SJCRH30 (cell line): Measurements from ENCODE around the gene UGT1A4. TPM values are rescaled to one million over a fixed set of nuclear protein-coding genes. Genes with fewer than 3 reads are reported as not detected.
"Not testable (repeated sequence)": the region's sequence is repeated elsewhere in the genome, so short reads cannot be mapped to it uniquely, and the experiment has no call there.

Source experiments
- DNase-seq, 2 experiments: peaks; one replicate each; pipeline ENCODE4 v3.0.0-alpha.2; 2015 to 2020
- H3K27ac ChIP-seq: fragments of 250-450 bp; sonication (Bioruptor Pico); 2 replicates; pipeline ENCODE4 v1.5.1; 2020; ENCODE audit warnings: mild to moderate bottlenecking, moderate library complexity
- H3K27me3 ChIP-seq: fragments of 250-450 bp; sonication (Bioruptor Pico); 2 replicates; pipeline ENCODE4 v1.5.1; 2020; ENCODE audit warnings: mild to moderate bottlenecking, moderate library complexity
- H3K36me3 ChIP-seq: fragments of 250-450 bp; sonication (Bioruptor Pico); 2 replicates; pipeline ENCODE4 v1.5.1; 2020; ENCODE audit warnings: mild to moderate bottlenecking, moderate library complexity
- H3K4me1 ChIP-seq: fragments of 250-450 bp; sonication (Bioruptor Pico); 2 replicates; pipeline ENCODE4 v1.5.1; 2020; ENCODE audit warnings: mild to moderate bottlenecking, moderate library complexity
- H3K4me3 ChIP-seq: fragments of 250-450 bp; sonication (Bioruptor Pico); 2 replicates; pipeline ENCODE4 v1.5.1; 2020; ENCODE audit warnings: mild to moderate bottlenecking, moderate library complexity
- H3K9me3 ChIP-seq: fragments of 250-450 bp; sonication (Bioruptor Pico); replicated peaks from 2 replicates; pipeline ENCODE4 v1.5.1; 2020; ENCODE audit warnings: mild to moderate bottlenecking, moderate library complexity
- total RNA-seq: library from RNA; depleted of rRNA; stranded (reverse); fragments of >200 nt; shearing (Covaris generic); gene quantifications from 2 replicates; pipeline ENCODE4 v1.2.3, GENCODE V29; 2014

Gene UGT1A4
- total RNA-seq, 1 experiment from 2014 or later = not detected

DNA sequence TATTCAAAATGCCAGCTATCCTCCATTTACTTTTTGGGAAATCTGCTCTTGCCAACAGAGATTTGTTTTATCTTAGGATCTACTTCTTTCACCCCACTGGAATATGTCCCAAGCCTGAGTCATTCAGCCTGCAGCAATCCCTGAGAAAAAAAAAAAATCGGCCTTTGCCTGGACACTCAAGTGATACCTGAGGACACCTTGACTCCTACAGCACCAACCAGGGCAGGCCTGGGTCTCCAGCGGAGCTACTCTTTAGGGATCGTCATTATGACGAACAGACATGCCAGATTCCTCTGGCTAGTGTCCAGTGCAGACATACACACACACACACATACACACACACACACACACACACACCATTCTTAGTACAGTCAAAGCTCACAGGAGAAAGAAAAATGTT, 28.1 kb upstream of the UGT1A4 start:
- Histone ChIP-seq H3K27me3 (no peaks in the 10 kb centered on the region), H3K4me1 (no peaks in the 10 kb centered on the region), H3K4me3 (no peak overlapping the region), H3K36me3 (no peaks in the 10 kb centered on the region), H3K9me3 (no peaks in the 10 kb centered on the region; the same call in 1 of the 2 replicates), H3K27ac (no peak overlapping the region)
- no peak for DNase-seq

DNA sequence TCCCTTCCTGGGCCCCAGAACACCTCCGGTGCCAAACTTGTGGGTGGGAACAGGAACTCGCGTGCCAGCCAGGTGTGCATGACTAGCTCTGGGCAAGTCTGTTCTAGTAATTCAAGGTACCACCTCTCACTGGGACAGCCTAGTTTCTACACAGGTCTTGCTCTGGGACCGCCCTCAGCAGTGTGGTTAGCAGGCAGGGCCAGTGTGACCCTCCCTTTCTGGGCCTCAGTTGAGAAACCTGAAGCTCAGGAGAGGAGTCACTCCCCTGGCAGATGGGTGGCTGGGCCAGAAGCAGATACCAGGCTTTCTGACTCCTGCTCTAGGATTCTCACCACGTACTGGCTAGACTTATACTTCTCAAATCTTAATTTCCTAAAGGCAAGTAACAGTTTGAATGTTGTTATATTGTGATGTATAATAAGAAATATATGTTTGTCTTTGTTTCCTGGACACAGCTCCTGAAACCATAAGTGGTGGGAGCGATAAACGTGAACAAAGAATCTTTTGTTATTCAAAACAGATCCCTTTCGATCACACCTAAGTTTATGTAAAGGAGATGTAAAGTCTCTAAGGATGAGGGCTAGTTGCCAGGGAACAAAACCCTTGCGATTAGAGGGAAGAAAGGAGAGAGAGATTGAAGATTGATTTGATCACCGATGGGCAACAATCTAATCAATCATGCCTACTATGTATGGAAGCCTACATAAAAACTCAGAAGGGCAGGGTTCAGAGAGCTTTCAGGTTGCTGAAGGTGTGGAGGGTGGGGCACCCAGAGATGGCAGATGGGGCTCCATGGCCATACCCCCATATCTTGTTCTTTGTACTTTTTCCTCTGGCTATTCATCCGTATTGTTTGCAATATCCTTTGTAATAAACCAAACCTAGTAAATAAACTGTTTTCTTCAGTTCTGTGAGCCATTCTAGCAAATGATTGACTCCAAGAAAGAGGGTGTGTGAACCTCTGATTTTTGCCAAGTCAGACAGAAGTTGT, 26.8 kb upstream of the UGT1A4 start:
- no peak overlapping the region for H3K4me3 ChIP-seq
- H3K4me1 ChIP-seq = no peaks in the 10 kb centered on the region
- no peak for DNase-seq
- no peaks in the 10 kb centered on the region for H3K27me3 ChIP-seq
- H3K27ac ChIP-seq = no peak overlapping the region
- no peaks in the 10 kb centered on the region; the same call in 1 of the 2 replicates for H3K9me3 ChIP-seq
- no peaks in the 10 kb centered on the region for H3K36me3 ChIP-seq

DNA sequence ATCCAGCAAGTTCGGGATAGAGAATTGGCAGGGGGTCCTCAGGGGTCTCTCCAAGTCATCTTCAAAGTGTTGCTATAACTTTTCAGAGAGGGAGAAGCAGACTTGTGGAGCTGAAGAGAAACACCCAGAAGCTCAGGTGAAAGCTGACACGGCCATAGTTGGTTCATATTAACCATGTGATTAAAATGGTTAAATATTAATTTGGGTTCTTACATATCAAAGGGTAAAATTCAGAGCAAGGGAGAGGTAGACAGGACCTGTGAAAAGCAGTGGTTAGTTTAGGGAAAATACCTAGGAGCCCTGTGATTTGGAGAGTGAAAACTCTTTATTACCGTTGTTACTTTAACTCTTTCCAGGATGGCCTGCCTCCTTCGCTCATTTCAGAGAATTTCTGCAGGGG, 25.9 kb upstream of the UGT1A4 start, which contains the start of gene UGT1A6:
TSS of gene UGT1A6 (plus strand) at position 243 of the 400 bp plus-strand sequence. CDS start at position 358, 115 bp downstream.
- H3K9me3 ChIP-seq = no peaks in the 10 kb centered on the region; the same call in 1 of the 2 replicates
- no peaks in the 10 kb centered on the region for H3K4me1 ChIP-seq
- no peak within 1 kb of the TSS for H3K27ac ChIP-seq
- no peak within 1 kb of the TSS for H3K4me3 ChIP-seq
- no peaks in the 10 kb centered on the region for H3K36me3 ChIP-seq
- no peak for DNase-seq
- H3K27me3 ChIP-seq = no peaks in the 10 kb centered on the region

DNA sequence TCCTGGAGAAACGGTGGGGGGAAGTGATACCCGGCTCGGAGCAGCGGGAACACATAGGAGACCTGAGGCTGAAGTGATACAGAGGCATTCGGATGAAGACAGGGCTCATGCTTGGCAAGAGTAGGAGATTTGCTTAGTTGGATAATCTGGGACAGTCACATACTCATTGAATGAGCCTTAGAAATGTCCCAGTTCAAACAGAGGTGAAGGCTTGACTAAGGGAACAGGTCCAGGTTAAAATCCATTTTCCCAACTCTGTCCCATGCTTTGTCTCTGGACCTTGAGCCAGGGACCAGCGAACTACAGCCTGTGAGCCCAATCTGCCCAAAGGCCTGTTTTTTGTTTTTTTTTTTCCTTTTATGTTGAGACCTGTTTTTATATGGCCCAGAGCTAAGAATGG, 24.6 kb upstream of the UGT1A4 start:
- Histone ChIP-seq H3K36me3 (no peaks in the 10 kb centered on the region), H3K27ac (no peak overlapping the region)
- DNase-seq = no peak

DNA sequence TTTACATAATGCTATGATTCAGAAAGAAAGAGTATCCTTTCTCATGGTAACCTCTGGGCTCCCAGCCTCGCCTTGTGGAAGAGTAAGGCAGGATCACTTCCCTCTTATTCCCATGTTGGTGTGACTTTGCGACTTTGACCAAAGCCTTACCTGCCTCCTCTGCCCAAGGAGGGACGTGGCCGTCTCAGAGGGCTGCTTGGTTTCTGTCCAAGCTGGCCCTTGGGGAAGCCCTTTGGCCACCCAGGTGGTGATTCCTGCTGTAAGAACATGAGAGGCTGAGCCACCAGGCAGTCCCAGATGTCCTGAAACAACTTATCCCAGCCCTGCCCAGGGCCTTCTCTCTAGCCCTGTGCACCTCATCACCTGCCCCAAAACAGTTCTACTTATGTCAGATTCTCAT, 19.8 kb upstream of the UGT1A4 start:
- no peak overlapping the region for H3K27ac ChIP-seq
- no peaks in the 10 kb centered on the region for H3K27me3 ChIP-seq
- H3K36me3 ChIP-seq = no peaks in the 10 kb centered on the region
- no peaks in the 10 kb centered on the region; the same call in 1 of the 2 replicates for H3K9me3 ChIP-seq
- H3K4me1 ChIP-seq = no peaks in the 10 kb centered on the region
- H3K4me3 ChIP-seq = no peak overlapping the region
- no peak for DNase-seq

More for the DNA sequence above, 24.6 kb upstream of the UGT1A4 start:
- Histone ChIP-seq H3K4me1 (no peaks in the 10 kb centered on the region), H3K27me3 (no peaks in the 10 kb centered on the region), H3K4me3 (no peak overlapping the region), H3K9me3 (no peaks in the 10 kb centered on the region; the same call in 1 of the 2 replicates)

DNA sequence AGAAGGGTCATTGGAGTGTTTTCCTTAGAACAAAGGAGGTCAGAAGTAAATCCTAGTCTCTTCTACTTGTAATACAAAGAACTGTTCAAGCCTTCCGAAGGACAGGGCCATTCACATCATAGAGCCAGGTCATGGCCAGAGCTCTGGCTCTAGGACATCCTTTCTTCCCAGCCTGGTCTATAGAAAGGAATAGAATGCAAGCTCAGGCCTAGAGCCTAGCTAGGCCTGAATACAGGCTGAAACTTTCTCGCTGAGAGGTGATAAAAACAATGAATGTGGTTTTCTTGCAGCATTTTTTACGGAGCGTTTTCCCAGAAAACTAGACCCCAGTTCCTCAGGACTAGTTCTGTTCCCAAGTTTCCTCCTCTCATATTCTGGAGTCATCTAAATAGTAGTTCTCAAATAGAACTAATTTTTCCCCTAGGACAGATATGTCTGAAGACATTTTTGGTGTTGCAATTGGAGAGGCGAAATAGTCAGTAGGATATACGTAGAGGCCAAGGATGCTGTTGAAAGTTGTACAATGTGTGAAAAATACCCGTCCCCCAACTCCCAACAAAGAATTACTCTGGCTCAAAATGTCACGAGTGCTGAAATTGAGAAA, 19.0 kb upstream of the UGT1A4 start:
- H3K27ac ChIP-seq = no peak overlapping the region
- no peak for DNase-seq
- H3K4me3 ChIP-seq = no peak overlapping the region
- no peaks in the 10 kb centered on the region for H3K4me1 ChIP-seq
- no peaks in the 10 kb centered on the region for H3K36me3 ChIP-seq
- H3K27me3 ChIP-seq = no peaks in the 10 kb centered on the region
- H3K9me3 ChIP-seq = no peaks in the 10 kb centered on the region; the same call in 1 of the 2 replicates

DNA sequence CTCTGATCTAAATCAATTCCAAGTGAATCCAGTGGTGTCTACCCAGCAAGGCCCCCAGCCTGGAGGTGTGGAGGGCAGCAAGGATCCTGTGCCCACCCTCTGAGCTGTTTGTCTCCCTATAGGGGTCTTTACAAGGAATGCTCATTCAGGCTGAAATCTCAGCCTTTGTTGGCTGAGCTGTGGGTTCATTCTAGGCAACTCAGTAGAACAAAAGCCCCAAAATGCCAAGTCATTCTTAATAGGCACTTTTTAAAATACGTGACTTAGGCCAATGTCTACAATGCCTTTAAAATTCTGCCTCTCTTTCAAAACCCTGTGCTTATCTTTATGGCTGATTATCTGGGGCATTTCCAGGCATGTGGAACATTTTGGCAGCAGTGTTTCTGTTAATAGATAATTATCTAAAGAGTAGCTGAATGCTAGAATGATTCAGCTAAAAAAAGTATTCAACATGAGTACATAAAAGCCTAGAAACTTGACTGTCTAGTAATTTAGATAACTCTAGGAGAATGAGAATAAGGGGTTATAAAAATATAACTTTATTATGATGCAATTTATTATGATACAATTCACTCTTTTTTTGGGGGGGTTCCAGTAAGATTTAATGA, 18.4 kb upstream of the UGT1A4 start:
- Histone ChIP-seq H3K36me3 (no peaks in the 10 kb centered on the region), H3K27ac (no peak overlapping the region), H3K27me3 (no peaks in the 10 kb centered on the region), H3K9me3 (no peaks in the 10 kb centered on the region; the same call in 1 of the 2 replicates), H3K4me1 (no peaks in the 10 kb centered on the region), H3K4me3 (no peak overlapping the region)
- DNase-seq = no peak

DNA sequence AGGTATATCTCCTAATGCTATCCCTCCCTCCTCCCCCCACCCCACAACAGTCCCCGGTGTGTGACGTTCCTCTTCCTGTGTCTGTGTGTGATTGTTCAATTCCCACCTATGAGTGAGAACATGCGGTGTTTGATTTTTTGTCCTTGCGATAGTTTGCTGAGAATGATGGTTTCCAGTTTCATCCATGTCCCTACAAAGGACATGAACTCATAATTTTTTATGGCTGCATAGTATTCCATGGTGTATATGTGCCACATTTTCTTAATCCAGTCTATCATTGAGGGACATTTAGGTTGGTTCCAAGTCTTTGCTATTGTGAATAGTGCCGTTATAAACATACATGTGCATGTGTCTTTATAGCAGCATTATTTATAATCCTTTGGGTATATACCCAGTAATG, 17.7 kb upstream of the UGT1A4 start:
- not testable (repeated sequence) for H3K27me3 ChIP-seq, H3K36me3 ChIP-seq, H3K4me3 ChIP-seq, H3K9me3 ChIP-seq, DNase-seq, H3K27ac ChIP-seq, H3K4me1 ChIP-seq

DNA sequence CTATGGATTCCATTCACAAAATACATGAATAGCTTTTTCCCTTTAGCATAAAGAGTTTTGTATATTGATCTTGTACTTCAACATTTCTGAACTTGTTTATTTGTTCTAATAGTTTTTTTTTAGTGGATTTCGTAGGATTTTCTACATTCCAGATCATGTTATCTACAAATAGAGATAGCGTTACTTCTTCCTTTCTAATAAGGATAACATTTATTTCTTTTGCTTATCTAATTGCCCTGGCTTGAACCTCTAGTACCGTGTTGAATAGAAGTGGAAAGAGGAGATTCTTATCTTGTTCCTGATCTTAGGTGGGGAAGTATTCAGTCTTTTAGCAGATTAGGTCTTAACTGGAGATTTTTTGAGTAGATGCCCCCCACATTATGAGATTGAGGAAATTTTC, 16.3 kb upstream of the UGT1A4 start:
- H3K27me3 ChIP-seq = no peaks in the 10 kb centered on the region
- no peak overlapping the region for H3K27ac ChIP-seq
- H3K4me3 ChIP-seq = no peak overlapping the region
- no peaks in the 10 kb centered on the region for H3K36me3 ChIP-seq
- H3K9me3 ChIP-seq = no peaks in the 10 kb centered on the region
- DNase-seq = no peak
- H3K4me1 ChIP-seq = no peaks in the 10 kb centered on the region

DNA sequence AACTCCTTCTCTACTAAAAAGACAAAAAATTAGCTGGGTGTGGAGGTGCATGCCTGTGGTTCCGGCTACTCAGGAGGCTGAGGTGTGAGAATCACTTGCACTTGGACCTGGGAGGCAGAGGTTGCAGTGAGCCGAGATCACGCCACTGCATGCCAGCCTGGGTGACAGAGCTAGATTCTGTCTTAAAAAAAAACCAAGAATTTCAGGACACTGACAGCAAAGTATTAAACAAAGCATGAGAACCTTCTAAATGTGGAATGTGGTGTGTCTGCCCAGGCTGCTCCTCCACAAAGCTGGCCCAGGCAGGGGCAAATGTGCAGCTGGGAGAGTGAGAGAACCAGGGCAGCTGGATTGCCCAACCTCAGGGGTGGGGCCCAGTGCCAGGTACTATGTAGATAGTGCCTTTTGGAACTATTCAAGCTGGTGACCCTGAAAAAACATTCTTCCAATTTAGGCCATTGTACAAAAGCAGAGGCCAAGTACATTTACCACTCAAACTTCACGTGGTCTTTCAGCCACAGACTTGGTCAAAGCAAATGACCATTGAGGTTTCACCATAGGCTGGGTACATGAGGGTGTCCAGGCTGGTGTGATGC, 12.5 kb upstream of the UGT1A4 start:
- H3K27ac ChIP-seq = no peak overlapping the region
- no peaks in the 10 kb centered on the region for H3K27me3 ChIP-seq
- DNase-seq = no peak
- no peaks in the 10 kb centered on the region for H3K9me3 ChIP-seq
- no peaks in the 10 kb centered on the region for H3K36me3 ChIP-seq
- H3K4me3 ChIP-seq = no peak overlapping the region
- no peaks in the 10 kb centered on the region for H3K4me1 ChIP-seq

DNA sequence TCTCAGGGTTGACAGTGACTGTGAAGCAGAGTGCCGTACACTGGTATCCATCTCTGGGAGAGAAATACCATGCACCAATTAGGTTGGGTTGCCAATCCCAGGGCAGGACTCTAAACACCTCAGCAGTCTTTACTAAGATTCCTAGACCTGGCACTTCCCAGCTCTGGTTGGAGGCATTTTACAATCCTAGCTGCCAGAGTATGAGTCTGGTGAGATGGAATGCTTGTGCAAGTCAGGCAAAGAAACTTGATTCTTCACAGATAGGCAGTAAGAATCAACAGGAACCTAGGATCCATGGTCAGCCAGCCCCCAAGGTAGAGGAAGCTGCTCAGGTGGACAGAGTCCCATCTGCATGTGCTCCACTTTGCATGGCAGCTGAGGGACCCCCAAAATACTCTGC, 11.8 kb upstream of the UGT1A4 start:
- no peak overlapping the region for H3K27ac ChIP-seq
- no peaks in the 10 kb centered on the region for H3K27me3 ChIP-seq
- H3K9me3 ChIP-seq = no peaks in the 10 kb centered on the region
- H3K4me1 ChIP-seq = no peaks in the 10 kb centered on the region
- H3K4me3 ChIP-seq = no peak overlapping the region
- DNase-seq = no peak
- H3K36me3 ChIP-seq = no peaks in the 10 kb centered on the region

DNA sequence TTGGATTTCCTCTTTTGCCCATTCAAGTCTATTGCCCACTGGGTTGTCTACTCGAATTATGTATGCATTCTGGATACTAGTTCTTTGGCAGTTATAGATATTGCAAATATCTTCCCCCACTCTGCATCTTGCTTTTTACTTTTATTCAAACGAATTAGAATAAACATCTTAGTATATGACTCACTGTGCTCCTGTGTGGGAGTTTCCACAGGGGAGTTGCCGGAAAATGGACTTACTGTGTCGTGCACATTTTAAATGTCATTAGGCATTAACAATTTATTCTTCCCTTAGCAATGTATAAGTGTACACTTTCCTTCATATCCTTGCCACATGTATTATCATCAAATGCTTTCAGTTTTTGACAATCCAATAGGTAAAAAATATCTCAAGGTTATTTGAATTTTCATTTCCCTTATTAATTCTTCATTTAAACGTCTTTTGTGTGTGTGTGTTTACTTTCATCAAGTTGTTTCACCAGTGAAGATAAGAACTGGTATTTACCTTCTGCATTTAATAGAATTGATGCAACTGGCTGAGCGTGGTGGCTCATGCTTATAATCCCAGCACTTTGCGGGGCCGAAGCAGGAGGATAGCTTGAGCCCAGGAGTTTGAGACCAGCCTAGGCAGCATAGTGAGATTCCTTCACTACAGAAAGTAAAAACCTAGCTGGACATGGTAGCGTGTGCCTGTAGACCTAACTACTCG, 10.4 kb upstream of the UGT1A4 start:
- Histone ChIP-seq H3K4me3 (no peak overlapping the region), H3K9me3 (no peaks in the 10 kb centered on the region)
- DNase-seq = no peak

DNA sequence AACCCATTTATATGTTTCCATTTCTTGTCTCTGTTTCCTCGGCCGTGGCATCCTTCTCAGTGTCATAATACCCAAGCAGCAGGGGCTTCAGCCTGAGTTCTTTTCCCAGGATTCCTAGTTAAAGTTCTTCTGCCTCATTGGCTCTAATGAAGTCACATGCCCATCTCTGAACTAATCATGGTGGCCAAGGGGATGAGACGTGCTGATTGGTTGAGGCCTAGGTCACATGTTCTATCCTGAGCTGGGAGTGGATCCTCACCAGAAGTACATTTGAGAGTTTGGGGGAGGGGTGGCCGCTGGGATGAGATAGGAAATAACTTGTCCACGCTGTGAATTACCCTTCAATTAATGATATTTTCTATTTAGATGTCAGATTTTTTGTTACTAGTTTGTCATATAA, 9.6 kb upstream of the UGT1A4 start:
- Histone ChIP-seq H3K4me3 (no peak overlapping the region), H3K27ac (no peak overlapping the region), H3K27me3 (no peaks in the 10 kb centered on the region), H3K36me3 (no peaks in the 10 kb centered on the region), H3K4me1 (no peaks in the 10 kb centered on the region), H3K9me3 (no peaks in the 10 kb centered on the region)
- peak; percentile 15 to 45 for DNase-seq

More for the DNA sequence above, 10.4 kb upstream of the UGT1A4 start:
- Histone ChIP-seq H3K36me3 (no peaks in the 10 kb centered on the region), H3K27ac (no peak overlapping the region), H3K4me1 (no peaks in the 10 kb centered on the region), H3K27me3 (no peaks in the 10 kb centered on the region)

DNA sequence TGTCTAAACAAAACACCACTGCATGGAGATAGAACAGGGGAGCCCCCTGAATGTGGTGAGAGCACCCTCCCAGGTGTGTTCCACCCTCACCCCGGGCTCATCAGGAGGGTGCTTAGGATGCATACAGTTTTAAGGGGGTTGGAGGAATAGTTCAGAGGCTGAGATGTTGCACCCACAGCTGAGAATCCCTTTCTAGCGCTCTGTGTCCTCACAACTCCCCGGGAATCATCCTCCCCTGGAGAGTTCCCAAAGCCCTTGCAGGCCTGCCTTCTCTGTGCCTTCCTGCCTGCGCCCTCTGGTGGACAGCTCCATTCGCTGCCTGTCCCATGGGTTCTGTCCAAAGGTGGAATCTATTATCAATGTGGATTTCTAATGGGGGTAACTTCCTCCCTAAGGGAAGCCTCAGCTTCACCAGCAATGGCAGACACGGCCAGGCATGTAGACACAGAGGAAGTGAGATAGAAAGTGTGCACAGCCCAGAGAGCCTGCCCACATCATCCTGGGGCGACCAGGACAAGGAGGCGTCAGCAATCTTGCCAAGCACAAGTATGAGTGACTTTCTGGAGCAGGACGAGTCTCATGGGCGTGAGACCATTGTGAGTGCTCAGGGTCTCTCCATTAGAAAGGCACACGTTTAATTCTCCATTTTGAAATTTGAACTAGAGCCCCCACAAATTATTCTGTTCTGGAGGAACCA, 7.1 kb upstream of the UGT1A4 start:
- Histone ChIP-seq H3K36me3 (no peaks in the 10 kb centered on the region), H3K4me1 (no peaks in the 10 kb centered on the region), H3K4me3 (no peak overlapping the region), H3K27ac (no peak overlapping the region), H3K9me3 (no peaks in the 10 kb centered on the region), H3K27me3 (no peaks in the 10 kb centered on the region)
- peak; percentile 83 to 89 for DNase-seq
